Measurements from ENCODE around the gene TLCD1.

- TF ChIP-seq CTCF (IDR thresholded peaks at IDR 0.05) = no peak
- TF ChIP-seq POLR2AphosphoS5 (IDR thresholded peaks at IDR 0.05) = no peak
- no peak for TF ChIP-seq POLR2A (IDR thresholded peaks at IDR 0.05)
- no peak for TF ChIP-seq EP300 (IDR thresholded peaks at IDR 0.05)
These were observed 39.0 kb upstream of the TLCD1 start for GRCh38 chr17:28765038-28765437.

Measured in upper lobe of left lung (tissue), 4 donors.